ENCODE results near the gene PRR30. TPM values are rescaled to one million over a fixed set of nuclear protein-coding genes. Genes with fewer than 3 reads are reported as not detected.

PRR30 gene
- total RNA-seq, 6 experiments from 2014 or later: not detected

DNA sequence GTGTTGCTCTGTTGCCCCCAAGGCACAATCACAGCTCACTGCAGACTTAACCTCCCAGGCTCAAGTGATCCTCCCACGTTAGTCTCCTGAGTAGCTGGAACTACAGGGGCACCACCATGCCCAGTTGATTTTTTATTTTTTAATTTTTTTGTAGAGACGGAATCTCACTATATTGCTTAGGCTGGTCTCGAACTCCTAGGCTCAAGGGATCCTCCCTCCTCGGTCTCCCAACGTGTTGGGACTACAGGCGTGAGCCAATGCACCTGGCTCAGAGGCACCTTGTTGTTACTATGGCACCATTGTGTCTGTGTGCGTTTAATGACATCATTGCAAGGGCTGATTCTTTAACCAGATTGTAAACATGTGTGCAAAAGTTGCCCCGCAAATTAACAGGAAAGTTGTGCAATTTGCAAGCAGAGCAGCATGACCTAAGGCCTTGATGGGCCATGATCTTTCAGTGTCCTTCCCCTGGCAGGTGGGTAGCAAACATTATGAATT lies 32.2 kb upstream of the PRR30 start:
- no peak for TF ChIP-seq CTCF (IDR thresholded peaks at IDR 0.05)
- H3K4me1 Mint-ChIP-seq (ENCODE audit: low read depth): peaks cover 7% of the 10 kb centered on the region
- H3K27ac Mint-ChIP-seq: no peak overlapping the region
- H3K4me3 Mint-ChIP-seq: no peak overlapping the region
- peaks cover 30% of the 10 kb centered on the region for H3K27me3 Mint-ChIP-seq (ENCODE audit: insufficient read depth)
- no peaks in the 10 kb centered on the region for H3K9me3 Mint-ChIP-seq
- H3K36me3 Mint-ChIP-seq (ENCODE audit: low read depth): no peaks in the 10 kb centered on the region
- DNase-seq: no peak

- Mint-ChIP-seq H3K27me3 (ENCODE audit: insufficient read depth) (peaks cover 30% of the 10 kb centered on the region), H3K4me3 (no peak overlapping the region), H3K27ac (no peak overlapping the region), H3K36me3 (ENCODE audit: low read depth) (no peaks in the 10 kb centered on the region), H3K4me1 (ENCODE audit: low read depth) (peaks cover 7% of the 10 kb centered on the region), H3K9me3 (no peaks in the 10 kb centered on the region)
- no peak for TF ChIP-seq CTCF (IDR thresholded peaks at IDR 0.05)
- no peak for DNase-seq
Measured at GRCh38 chr2:27170581-27171337, 31.5 kb upstream of the PRR30 start.

- TF ChIP-seq CTCF (IDR thresholded peaks at IDR 0.05): no peak
- Mint-ChIP-seq H3K36me3 (ENCODE audit: low read depth) (no peaks in the 10 kb centered on the region), H3K4me1 (ENCODE audit: low read depth) (peaks cover 11% of the 10 kb centered on the region), H3K9me3 (no peaks in the 10 kb centered on the region), H3K4me3 (no peak overlapping the region), H3K27me3 (ENCODE audit: insufficient read depth) (peaks cover 28% of the 10 kb centered on the region), H3K27ac (no peak overlapping the region)
- no peak for DNase-seq
Measured at GRCh38 chr2:27164960-27165763, 26.0 kb upstream of the PRR30 start.

- peaks cover 11% of the 10 kb centered on the region for H3K4me1 Mint-ChIP-seq (ENCODE audit: low read depth)
- DNase-seq: no peak
- H3K9me3 Mint-ChIP-seq: no peaks in the 10 kb centered on the region
- no peak overlapping the region for H3K27ac Mint-ChIP-seq
- peaks cover 30% of the 10 kb centered on the region for H3K27me3 Mint-ChIP-seq (ENCODE audit: insufficient read depth)
- H3K4me3 Mint-ChIP-seq: no peak overlapping the region
- no peak for TF ChIP-seq CTCF (IDR thresholded peaks at IDR 0.05)
- no peaks in the 10 kb centered on the region for H3K36me3 Mint-ChIP-seq (ENCODE audit: low read depth)
Measured at GRCh38 chr2:27162151-27163121, 23.2 kb upstream of the PRR30 start.

DNA sequence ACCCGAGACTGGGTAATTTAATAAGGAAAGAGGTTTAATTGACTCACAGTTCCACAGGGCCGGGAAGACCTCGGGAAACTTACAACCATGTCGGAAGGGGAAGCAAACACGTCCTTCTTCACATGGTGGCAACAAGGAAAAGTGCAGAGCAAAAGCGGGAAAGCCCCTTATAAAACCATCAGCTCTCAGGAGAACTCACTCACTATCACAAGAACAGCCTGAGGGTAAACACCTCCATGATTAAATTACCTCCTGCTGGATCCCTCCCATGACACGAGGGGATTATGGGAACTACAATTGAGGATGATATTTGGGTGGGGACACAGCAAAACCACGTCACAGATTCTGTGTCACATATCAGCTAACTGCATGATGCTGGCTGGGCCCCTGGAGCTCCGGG lies 21.0 kb upstream of the PRR30 start:
- Mint-ChIP-seq H3K27me3 (ENCODE audit: insufficient read depth) (peaks cover 31% of the 10 kb centered on the region), H3K9me3 (no peaks in the 10 kb centered on the region), H3K4me3 (no peak overlapping the region), H3K36me3 (ENCODE audit: low read depth) (no peaks in the 10 kb centered on the region), H3K27ac (no peak overlapping the region), H3K4me1 (ENCODE audit: low read depth) (peaks cover 11% of the 10 kb centered on the region)
- no peak for DNase-seq
- no peak for TF ChIP-seq CTCF (IDR thresholded peaks at IDR 0.05)
